ENCODE data around the gene RAP1GAP. TPM values are rescaled to one million over a fixed set of nuclear protein-coding genes. Genes with fewer than 3 reads are reported as not detected.
"Not testable (repeated sequence)": the region's sequence is repeated elsewhere in the genome, so short reads cannot be mapped to it uniquely, and the experiment has no call there.

RAP1GAP gene
- total RNA-seq, 6 experiments from 2014 or later: 0.07 to 0.19 TPM; not detected in 4

GRCh38 chr1:21677168-21677567, 8.0 kb upstream of the RAP1GAP start:
- no peaks in the 10 kb centered on the region for H3K9me3 Mint-ChIP-seq
- H3K36me3 Mint-ChIP-seq (ENCODE audit: low read depth): peaks cover 13% of the 10 kb centered on the region; the same call in 1 of the 2 replicates
- peaks cover 3% of the 10 kb centered on the region for H3K27me3 Mint-ChIP-seq (ENCODE audit: insufficient read depth)
- H3K4me1 Mint-ChIP-seq (ENCODE audit: low read depth): peaks cover 37% of the 10 kb centered on the region
- DNase-seq: no peak
- TF ChIP-seq CTCF (IDR thresholded peaks at IDR 0.05): no peak
- no peak overlapping the region; the same call in 1 of the 2 replicates for H3K4me3 Mint-ChIP-seq
- no peak overlapping the region for H3K27ac Mint-ChIP-seq

- TF ChIP-seq CTCF (IDR thresholded peaks at IDR 0.05): no peak
- no peaks in the 10 kb centered on the region for H3K9me3 Mint-ChIP-seq
- no peak overlapping the region for H3K4me3 Mint-ChIP-seq
- peaks cover 32% of the 10 kb centered on the region for H3K4me1 Mint-ChIP-seq (ENCODE audit: low read depth)
- H3K27me3 Mint-ChIP-seq (ENCODE audit: insufficient read depth): peaks cover 17% of the 10 kb centered on the region
- H3K27ac Mint-ChIP-seq: no peak overlapping the region
- DNase-seq: no peak
- H3K36me3 Mint-ChIP-seq (ENCODE audit: low read depth): peaks cover 13% of the 10 kb centered on the region; the same call in 1 of the 2 replicates
These were observed 5.8 kb upstream of the RAP1GAP start for GRCh38 chr1:21674957-21675356.

GRCh38 chr1:21673853-21674252, 4.7 kb upstream of the RAP1GAP start:
- not testable (repeated sequence) for DNase-seq; H3K9me3 Mint-ChIP-seq; H3K36me3 Mint-ChIP-seq (ENCODE audit: low read depth)
- Mint-ChIP-seq H3K27me3 (ENCODE audit: insufficient read depth) (peaks cover 23% of the 10 kb centered on the region), H3K4me1 (ENCODE audit: low read depth) (peaks cover 32% of the 10 kb centered on the region), H3K27ac (peak overlapping the region; percentile 92), H3K4me3 (0 out of 2 replicates have a peak overlapping the region, but pooled peaks have one; percentile 51)

GRCh38 chr1:21673277-21673780, 4.2 kb upstream of the RAP1GAP start:
- Mint-ChIP-seq H3K4me1 (ENCODE audit: low read depth) (peaks cover 32% of the 10 kb centered on the region), H3K9me3 (no peaks in the 10 kb centered on the region), H3K27me3 (ENCODE audit: insufficient read depth) (peaks cover 24% of the 10 kb centered on the region), H3K27ac (peak overlapping the region; percentile 92), H3K4me3 (peak overlapping the region; percentile 51; the same call in 1 of the 2 replicates), H3K36me3 (ENCODE audit: low read depth) (peaks cover 6% of the 10 kb centered on the region; the same call in 1 of the 2 replicates)
- DNase-seq: peak; percentile 51
- TF ChIP-seq CTCF (IDR thresholded peaks at IDR 0.05): no peak

- Mint-ChIP-seq H3K27ac (peak overlapping the region; percentile 92), H3K36me3 (ENCODE audit: low read depth) (no peaks in the 10 kb centered on the region)
- peak; percentile 66 for DNase-seq
These were observed 3.5 kb upstream of the RAP1GAP start for GRCh38 chr1:21672478-21673276.

More at GRCh38 chr1:21672478-21673276, 3.5 kb upstream of the RAP1GAP start:
- Mint-ChIP-seq H3K4me3 (peak overlapping the region; percentile 51), H3K9me3 (no peaks in the 10 kb centered on the region), H3K27me3 (ENCODE audit: insufficient read depth) (peaks cover 31% of the 10 kb centered on the region), H3K4me1 (ENCODE audit: low read depth) (peaks cover 32% of the 10 kb centered on the region)
- no peak for TF ChIP-seq CTCF (IDR thresholded peaks at IDR 0.05)
